Skeletal muscle satellite cell (primary cell): Measurements from ENCODE around the gene GNG2.
"Not testable (repeated sequence)": the region's sequence is repeated elsewhere in the genome, so short reads cannot be mapped to it uniquely, and the experiment has no call there.

Experiments
- H3K27me3 ChIP-seq: 2 replicates; pipeline ENCODE4 v1.7.0; 2013; ENCODE audit warnings: low read length; ENCODE audit not compliant: control insufficient read depth, insufficient read depth
- H3K36me3 ChIP-seq: 2 replicates; pipeline ENCODE4 v1.7.0; 2013; ENCODE audit warnings: mild to moderate bottlenecking, control low read depth, low read length; ENCODE audit not compliant: insufficient read depth
- H3K4me1 ChIP-seq: 2 replicates; pipeline ENCODE4 v1.7.0; 2013; ENCODE audit warnings: low read length; ENCODE audit not compliant: control insufficient read depth, insufficient read depth
- H3K4me2 ChIP-seq: 2 replicates; pipeline ENCODE4 v1.7.0; 2013; ENCODE audit warnings: mild to moderate bottlenecking, low read length
- H3K4me3 ChIP-seq: 2 replicates; pipeline ENCODE4 v1.7.0; 2013; ENCODE audit warnings: low read length
- H3K9ac ChIP-seq: 2 replicates; pipeline ENCODE4 v1.7.0; 2013; ENCODE audit warnings: mild to moderate bottlenecking, low read depth, low read length, moderate library complexity
- H3K9me3 ChIP-seq: replicated peaks from 2 replicates; pipeline ENCODE4 v1.7.0; 2013; ENCODE audit warnings: mild to moderate bottlenecking, control low read depth, low read length

The GNG2 gene

DNA sequence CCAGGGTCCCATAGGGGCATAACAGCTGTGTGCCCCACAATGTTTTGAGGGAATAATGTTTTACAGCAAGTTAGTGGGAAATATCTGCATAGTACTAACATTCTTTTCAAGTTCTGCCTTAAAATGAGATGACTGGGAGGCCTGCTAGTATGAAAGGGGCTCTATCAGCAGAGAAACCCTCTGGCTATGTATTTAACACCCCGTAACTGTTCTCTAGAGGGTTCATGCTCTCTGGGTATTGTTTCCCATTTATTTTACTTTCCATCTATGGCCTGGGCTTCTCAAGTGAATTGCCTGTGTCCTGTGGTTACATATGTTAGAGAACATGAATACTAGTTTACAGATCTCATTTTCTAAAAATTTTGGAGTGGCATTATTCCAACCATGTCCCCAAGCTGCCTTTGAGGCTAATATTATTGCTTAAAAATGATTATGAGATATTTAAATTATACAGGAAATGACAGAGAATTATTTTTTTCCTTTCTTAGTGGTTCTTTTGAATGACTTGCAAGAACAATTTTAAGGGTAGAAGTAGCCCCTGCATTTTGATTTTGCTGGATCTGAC lies 37.5 kb downstream of the GNG2 start:
- no peak overlapping the region for H3K4me2 ChIP-seq
- H3K36me3 ChIP-seq, result no peaks in the 10 kb centered on the region
- H3K9me3 ChIP-seq, result no peaks in the 10 kb centered on the region
- no peaks in the 10 kb centered on the region for H3K4me1 ChIP-seq
- no peak overlapping the region for H3K4me3 ChIP-seq
- H3K9ac ChIP-seq, result no peak overlapping the region
- no peaks in the 10 kb centered on the region for H3K27me3 ChIP-seq

GRCh38 chr14:51901475-51902024 lies 41.1 kb downstream of the GNG2 start:
- Histone ChIP-seq H3K4me1 (peaks cover 13% of the 10 kb centered on the region), H3K4me3 (no peak overlapping the region), H3K9ac (no peak overlapping the region), H3K9me3 (peaks cover 6% of the 10 kb centered on the region), H3K36me3 (peaks cover 9% of the 10 kb centered on the region), H3K27me3 (no peaks in the 10 kb centered on the region), H3K4me2 (no peak overlapping the region)

- Histone ChIP-seq H3K4me3 (peak overlapping the region; percentile 53), H3K4me2 (peak overlapping the region; percentile 76), H3K9ac (peak overlapping the region; percentile 40), H3K4me1 (peaks cover 24% of the 10 kb centered on the region)
- H3K36me3 ChIP-seq, H3K27me3 ChIP-seq, H3K9me3 ChIP-seq: not testable (repeated sequence)
Observed at GRCh38 chr14:51905656-51906121, 45.3 kb downstream of the GNG2 start.

DNA sequence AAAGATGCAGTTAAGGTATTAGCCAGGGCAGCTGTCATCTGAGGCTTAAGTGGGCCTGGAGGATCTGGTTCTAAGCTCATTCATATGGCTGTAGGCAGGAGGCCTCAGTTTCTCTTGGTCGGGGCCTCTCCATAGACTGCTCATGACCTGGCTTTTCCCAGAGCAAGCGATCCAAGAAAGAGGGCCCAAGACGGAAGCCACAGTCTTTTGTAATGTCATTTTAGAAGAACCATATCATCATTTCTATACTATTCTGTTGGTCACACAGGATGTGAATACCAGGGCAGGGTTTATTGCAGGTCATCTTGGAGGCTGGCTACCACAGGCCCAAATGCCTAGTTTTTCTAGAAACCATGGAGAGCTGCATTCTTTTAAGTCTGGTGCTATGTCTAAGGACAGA lies 47.7 kb downstream of the GNG2 start:
- peaks cover 24% of the 10 kb centered on the region for H3K4me1 ChIP-seq
- H3K4me3 ChIP-seq, result no peak overlapping the region
- H3K9ac ChIP-seq, result no peak overlapping the region

GRCh38 chr14:51912112-51912786 lies 51.8 kb downstream of the GNG2 start:
- no peak overlapping the region for H3K4me2 ChIP-seq
- no peaks in the 10 kb centered on the region for H3K36me3 ChIP-seq
- no peaks in the 10 kb centered on the region for H3K27me3 ChIP-seq
- H3K9ac ChIP-seq, result no peak overlapping the region
- H3K9me3 ChIP-seq, result no peaks in the 10 kb centered on the region
- peaks cover 7% of the 10 kb centered on the region for H3K4me1 ChIP-seq
- no peak overlapping the region for H3K4me3 ChIP-seq

More for the DNA sequence above, 47.7 kb downstream of the GNG2 start:
- H3K4me2 ChIP-seq, result no peak overlapping the region
- H3K27me3 ChIP-seq, result no peaks in the 10 kb centered on the region
- peaks cover 6% of the 10 kb centered on the region for H3K9me3 ChIP-seq
- H3K36me3 ChIP-seq, result peaks cover 9% of the 10 kb centered on the region

DNA sequence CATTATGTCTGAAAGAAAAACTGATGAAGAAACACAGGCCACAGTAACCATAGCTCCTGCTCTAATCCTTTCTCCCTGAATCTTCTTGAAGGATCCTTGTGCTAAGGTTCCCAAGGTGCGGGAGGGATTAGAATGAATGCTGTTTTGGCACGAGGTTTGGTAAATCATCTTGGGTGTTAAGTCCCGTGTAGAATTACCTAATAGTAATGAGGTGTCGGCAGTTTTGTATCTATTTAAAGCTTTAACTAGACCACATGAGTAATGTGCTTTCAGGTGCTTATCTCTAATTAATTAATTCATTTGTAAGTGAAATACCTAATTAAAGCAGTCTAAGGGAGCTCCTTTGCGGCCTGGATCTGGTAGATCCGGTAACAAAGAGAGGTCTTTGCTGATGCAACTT lies 53.9 kb downstream of the GNG2 start:
- Histone ChIP-seq H3K4me3 (no peak overlapping the region), H3K27me3 (no peaks in the 10 kb centered on the region), H3K9me3 (no peaks in the 10 kb centered on the region), H3K36me3 (no peaks in the 10 kb centered on the region), H3K9ac (no peak overlapping the region), H3K4me2 (no peak overlapping the region), H3K4me1 (no peaks in the 10 kb centered on the region)

- no peaks in the 10 kb centered on the region for H3K4me1 ChIP-seq
- H3K9me3 ChIP-seq, result no peaks in the 10 kb centered on the region
- no peak overlapping the region for H3K9ac ChIP-seq
- no peaks in the 10 kb centered on the region for H3K27me3 ChIP-seq
- no peaks in the 10 kb centered on the region for H3K36me3 ChIP-seq
- H3K4me2 ChIP-seq, result no peak overlapping the region
- no peak overlapping the region for H3K4me3 ChIP-seq
Observed at GRCh38 chr14:51917193-51917592, 56.8 kb downstream of the GNG2 start.

- Histone ChIP-seq H3K4me3 (no peak overlapping the region), H3K9ac (no peak overlapping the region), H3K4me1 (no peaks in the 10 kb centered on the region), H3K27me3 (no peaks in the 10 kb centered on the region), H3K4me2 (no peak overlapping the region), H3K9me3 (no peaks in the 10 kb centered on the region), H3K36me3 (no peaks in the 10 kb centered on the region)
Observed at GRCh38 chr14:51921026-51921425, 60.6 kb downstream of the GNG2 start.

- Histone ChIP-seq H3K9me3 (no peaks in the 10 kb centered on the region), H3K9ac (no peak overlapping the region), H3K4me2 (no peak overlapping the region), H3K27me3 (no peaks in the 10 kb centered on the region), H3K36me3 (no peaks in the 10 kb centered on the region), H3K4me1 (no peaks in the 10 kb centered on the region), H3K4me3 (no peak overlapping the region)
Observed at GRCh38 chr14:51922624-51923023, 62.2 kb downstream of the GNG2 start.

DNA sequence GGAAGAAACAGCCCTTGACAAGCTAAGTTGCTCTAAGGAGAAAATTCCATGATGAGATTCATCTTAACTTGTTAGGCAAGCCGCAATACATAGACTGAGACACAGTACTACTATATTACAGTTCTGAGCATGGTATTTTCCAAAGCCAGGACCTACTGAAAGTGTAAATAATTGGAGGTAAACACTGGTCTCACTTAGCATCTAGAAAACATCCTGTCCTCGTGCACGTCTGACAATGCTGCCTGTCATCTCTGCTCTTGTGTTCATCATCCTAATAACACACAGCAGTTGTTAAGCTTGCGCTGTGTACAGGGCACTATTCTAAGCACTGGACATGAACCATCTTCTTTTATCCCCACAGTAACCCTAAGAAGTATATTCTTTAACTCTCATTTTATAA lies 64.2 kb downstream of the GNG2 start:
- Histone ChIP-seq H3K36me3 (no peaks in the 10 kb centered on the region), H3K9me3 (no peaks in the 10 kb centered on the region), H3K9ac (no peak overlapping the region), H3K4me2 (no peak overlapping the region), H3K4me1 (peaks cover 7% of the 10 kb centered on the region), H3K4me3 (no peak overlapping the region), H3K27me3 (no peaks in the 10 kb centered on the region)

DNA sequence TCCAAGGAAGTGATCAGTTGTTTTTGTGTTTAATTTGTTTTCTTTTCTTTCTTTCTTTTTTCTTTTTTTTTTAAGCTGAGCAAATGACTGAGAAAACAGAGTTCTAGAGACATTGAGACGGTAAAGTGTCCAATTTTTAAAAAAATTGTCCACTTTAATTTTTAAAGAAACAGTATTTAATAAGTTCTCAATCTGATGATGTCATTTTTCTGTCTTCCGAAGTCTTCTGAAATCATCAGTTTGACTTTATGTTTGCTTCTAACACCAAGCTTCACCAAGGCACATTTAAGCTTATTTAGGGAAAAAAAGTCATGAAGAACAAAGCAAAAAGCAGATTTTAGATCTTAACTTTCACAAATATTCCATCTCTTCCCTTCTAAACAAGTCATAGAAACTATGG lies 65.6 kb downstream of the GNG2 start:
- Histone ChIP-seq H3K9ac (no peak overlapping the region), H3K4me2 (no peak overlapping the region), H3K9me3 (no peaks in the 10 kb centered on the region), H3K27me3 (no peaks in the 10 kb centered on the region), H3K4me3 (no peak overlapping the region), H3K4me1 (peaks cover 16% of the 10 kb centered on the region), H3K36me3 (no peaks in the 10 kb centered on the region)

GRCh38 chr14:51926449-51926848 lies 66.0 kb downstream of the GNG2 start:
- Histone ChIP-seq H3K9ac (no peak overlapping the region), H3K4me1 (peaks cover 16% of the 10 kb centered on the region)

More at GRCh38 chr14:51926449-51926848, 66.0 kb downstream of the GNG2 start:
- no peak overlapping the region for H3K4me2 ChIP-seq
- H3K9me3 ChIP-seq, result no peaks in the 10 kb centered on the region
- H3K4me3 ChIP-seq, result no peak overlapping the region
- no peaks in the 10 kb centered on the region for H3K36me3 ChIP-seq
- no peaks in the 10 kb centered on the region for H3K27me3 ChIP-seq
